Measurements from ENCODE around the gene CFAP119. TPM values are rescaled to one million over a fixed set of nuclear protein-coding genes. Genes with fewer than 3 reads are reported as not detected.

CFAP119 gene
- total and polyA plus RNA-seq, 9 of the 15 experiments (the other 6 are each of a cell fraction or from before 2014, with no cell fraction given): 5.5 to 33.7 (median 9.6) TPM

GRCh38 chr16:30786936-30787612 is 25.2 kb upstream of the CFAP119 start, which contains the start of gene ZNF629 (continued):
- no peak for TF ChIP-seq PATZ1 (CRISPR knock-in tag; IDR thresholded peaks at IDR 0.05; ENCODE audit: borderline replicate concordance)
- TF ChIP-seq SREBF1 (IDR thresholded peaks at IDR 0.05; ENCODE audit: borderline replicate concordance, low read depth, low read length): no peak
- no peak for TF ChIP-seq STAT5A (IDR thresholded peaks at IDR 0.05; ENCODE audit: borderline replicate concordance, low read length)
- peak; percentile 80 for TF ChIP-seq TAF1 (IDR thresholded peaks at IDR 0.05; ENCODE audit: control insufficient read depth, extremely low read depth, insufficient read depth, low read length, severe bottlenecking)
- peak; percentile 69 for TF ChIP-seq HCFC1 (IDR thresholded peaks at IDR 0.05; ENCODE audit: low read depth, low read length)
- peak; percentile 73; the same call in 1 of the 2 replicates for TF ChIP-seq NR2C2 (CRISPR knock-in tag; IDR thresholded peaks at IDR 0.05)
- TF ChIP-seq NR2C2 (tag; IDR thresholded peaks at IDR 0.05): peak; percentile 96
- TF ChIP-seq TBP (optimal IDR thresholded peaks at IDR 0.05; ENCODE audit: low read depth, low read length): peak; percentile 57
- 0 out of 4 replicates have a peak, but pooled peaks of 1 of the 2 experiments have one; percentile 19 for TF ChIP-seq TEAD1 (CRISPR knock-in tag; IDR thresholded peaks at IDR 0.05)
- TF ChIP-seq ATF1 (CRISPR knock-in tag; IDR thresholded peaks at IDR 0.05): no peak
- TF ChIP-seq ATF1 (tag; IDR thresholded peaks at IDR 0.05): peak; percentile 61; the same call in 1 of the 2 replicates
- no peak for TF ChIP-seq ZNF384 (IDR thresholded peaks at IDR 0.05; ENCODE audit: low read depth, low read length)
- TF ChIP-seq NR2C1 (IDR thresholded peaks at IDR 0.05): peak; percentile 86
- peak; percentile 92 for TF ChIP-seq NR2C1 (tag; IDR thresholded peaks at IDR 0.05)
- no peak for TF ChIP-seq ELK1 (CRISPR knock-in tag; IDR thresholded peaks at IDR 0.05)
- TF ChIP-seq PYGO2 (tag; IDR thresholded peaks at IDR 0.05): no peak
- TF ChIP-seq SMARCE1 (IDR thresholded peaks at IDR 0.05): 0 out of 2 replicates have a peak, but pooled peaks have one; percentile 25
- no peak; a peak in 1 of 4 replicates for TF ChIP-seq TBL1XR1 (IDR thresholded peaks at IDR 0.05; ENCODE audit: low read length in 2 of 2)
- TF ChIP-seq IRF9 (tag; IDR thresholded peaks at IDR 0.05): no peak
- no peak for TF ChIP-seq PTBP1 (IDR thresholded peaks at IDR 0.05; ENCODE audit: low read depth, low read length)
- no peak for TF ChIP-seq SMAD1 (IDR thresholded peaks at IDR 0.05; ENCODE audit: low read depth, low read length, partially characterized antibody)
- TF ChIP-seq HNRNPL (IDR thresholded peaks at IDR 0.05; ENCODE audit: low read depth, low read length): no peak
- TF ChIP-seq E2F5 (CRISPR knock-in tag; IDR thresholded peaks at IDR 0.05): no peak
- peak; percentile 45; the same call in 1 of the 2 replicates for TF ChIP-seq SIN3B (IDR thresholded peaks at IDR 0.05; ENCODE audit: low read depth)
- no peak for TF ChIP-seq SMAD4 (CRISPR knock-in tag; conservative IDR thresholded peaks at IDR 0.05)

Measured in K562 (cell line).